Chondrocyte (in vitro differentiated cells): Measurements from ENCODE around the gene SOX6. TPM values are rescaled to one million over a fixed set of nuclear protein-coding genes. Genes with fewer than 3 reads are reported as not detected.

Experiments
- DNase-seq: peaks from one replicate; pipeline ENCODE4 v3.0.0; 2021; ENCODE audit warnings: mixed read lengths, low spot score
- H3K27ac Mint-ChIP-seq: one replicate; pipeline ENCODE4 v1.8.0; 2021; ENCODE audit warnings: mild to moderate bottlenecking, moderate library complexity, mixed read lengths; ENCODE audit not compliant: unreplicated experiment
- H3K27me3 Mint-ChIP-seq: 2 replicates; pipeline ENCODE4 v1.8.0; 2021; ENCODE audit warnings: low read depth, mixed read lengths
- H3K36me3 Mint-ChIP-seq: 2 replicates; pipeline ENCODE4 v1.8.0; 2021; ENCODE audit warnings: low read depth, mixed read lengths
- H3K4me1 Mint-ChIP-seq: 2 replicates; pipeline ENCODE4 v1.8.0; 2021; ENCODE audit warnings: low read depth, mild to moderate bottlenecking, mixed read lengths
- H3K4me3 Mint-ChIP-seq: one replicate; pipeline ENCODE4 v1.8.0; 2021; ENCODE audit warnings: mild to moderate bottlenecking, moderate library complexity, mixed read lengths; ENCODE audit not compliant: unreplicated experiment
- H3K9me3 Mint-ChIP-seq: 2 replicates; pipeline ENCODE4 v1.8.0; 2021; ENCODE audit warnings: low read depth, mixed read lengths
- total RNA-seq: library from RNA; stranded (reverse); gene quantifications from 3 replicates; pipeline ENCODE4 v1.2.1, GENCODE V29; 2021
- TF ChIP-seq, protein P1 (sequence below): fragments of 200-600 bp; sonication (generic); IDR thresholded peaks from 2 replicates; pipeline ENCODE4 v1.5.0; 2021; ENCODE audit warnings: antibody characterized with exemption, mild to moderate bottlenecking, moderate library complexity

Gene SOX6
- total RNA-seq, 1 donor from 2014 or later, result 29.9 TPM

GRCh38 chr11:16124390-16124789 is 232.0 kb downstream of the SOX6 start:
- Mint-ChIP-seq H3K9me3 (no peaks in the 10 kb centered on the region), H3K4me1 (peaks cover 6% of the 10 kb centered on the region), H3K27ac (no peak overlapping the region), H3K36me3 (no peaks in the 10 kb centered on the region), H3K27me3 (no peaks in the 10 kb centered on the region), H3K4me3 (no peak overlapping the region)
- no peak for DNase-seq
- TF ChIP-seq, protein P1, sequence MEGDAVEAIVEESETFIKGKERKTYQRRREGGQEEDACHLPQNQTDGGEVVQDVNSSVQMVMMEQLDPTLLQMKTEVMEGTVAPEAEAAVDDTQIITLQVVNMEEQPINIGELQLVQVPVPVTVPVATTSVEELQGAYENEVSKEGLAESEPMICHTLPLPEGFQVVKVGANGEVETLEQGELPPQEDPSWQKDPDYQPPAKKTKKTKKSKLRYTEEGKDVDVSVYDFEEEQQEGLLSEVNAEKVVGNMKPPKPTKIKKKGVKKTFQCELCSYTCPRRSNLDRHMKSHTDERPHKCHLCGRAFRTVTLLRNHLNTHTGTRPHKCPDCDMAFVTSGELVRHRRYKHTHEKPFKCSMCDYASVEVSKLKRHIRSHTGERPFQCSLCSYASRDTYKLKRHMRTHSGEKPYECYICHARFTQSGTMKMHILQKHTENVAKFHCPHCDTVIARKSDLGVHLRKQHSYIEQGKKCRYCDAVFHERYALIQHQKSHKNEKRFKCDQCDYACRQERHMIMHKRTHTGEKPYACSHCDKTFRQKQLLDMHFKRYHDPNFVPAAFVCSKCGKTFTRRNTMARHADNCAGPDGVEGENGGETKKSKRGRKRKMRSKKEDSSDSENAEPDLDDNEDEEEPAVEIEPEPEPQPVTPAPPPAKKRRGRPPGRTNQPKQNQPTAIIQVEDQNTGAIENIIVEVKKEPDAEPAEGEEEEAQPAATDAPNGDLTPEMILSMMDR, result no peak

DNA sequence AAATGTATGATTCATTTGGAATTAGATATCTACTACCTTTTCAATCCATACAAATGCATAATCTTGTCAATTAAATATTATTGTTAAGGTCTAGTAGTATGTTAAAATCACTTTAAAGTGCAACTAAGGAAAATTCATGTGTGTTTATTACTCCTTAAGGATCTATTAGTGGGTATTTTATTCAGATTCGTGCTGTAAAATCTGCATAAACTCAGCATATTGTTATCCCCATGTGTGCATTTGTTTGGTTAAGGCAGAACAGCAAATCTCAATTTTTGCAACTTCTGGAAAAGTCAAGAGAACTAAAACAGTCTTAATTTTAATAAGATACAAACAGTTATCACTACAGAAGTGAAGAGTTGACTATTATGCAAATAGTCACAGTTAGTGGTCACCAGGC is 234.5 kb downstream of the SOX6 start:
- no peaks in the 10 kb centered on the region for H3K27me3 Mint-ChIP-seq
- no peak for DNase-seq
- no peaks in the 10 kb centered on the region for H3K9me3 Mint-ChIP-seq
- no peak overlapping the region for H3K27ac Mint-ChIP-seq
- TF ChIP-seq, protein P1, result no peak
- peaks cover 6% of the 10 kb centered on the region for H3K4me1 Mint-ChIP-seq
- no peak overlapping the region for H3K4me3 Mint-ChIP-seq
- H3K36me3 Mint-ChIP-seq, result no peaks in the 10 kb centered on the region

DNA sequence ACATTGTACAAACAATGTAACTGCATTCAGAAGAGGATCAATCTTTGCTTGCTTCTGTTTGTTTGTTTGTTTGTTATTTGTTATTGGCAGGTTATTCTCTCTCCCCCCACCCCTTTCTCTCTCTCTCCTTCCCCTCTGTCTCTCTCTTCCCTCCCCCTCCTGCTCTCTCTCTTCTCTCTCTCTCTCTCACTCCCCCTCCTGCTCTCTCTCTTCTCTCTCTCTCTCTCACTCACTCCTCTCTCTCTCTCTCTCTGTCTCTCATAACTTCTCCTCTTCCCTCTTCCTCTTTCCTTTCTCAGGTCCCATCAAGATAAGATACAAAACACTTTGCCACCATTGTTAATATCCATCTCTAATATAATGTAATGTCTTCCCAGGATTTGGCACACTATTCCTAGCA is 236.3 kb downstream of the SOX6 start:
- Mint-ChIP-seq H3K4me1 (no peaks in the 10 kb centered on the region), H3K27me3 (no peaks in the 10 kb centered on the region), H3K27ac (no peak overlapping the region), H3K4me3 (no peak overlapping the region), H3K36me3 (no peaks in the 10 kb centered on the region), H3K9me3 (no peaks in the 10 kb centered on the region)
- TF ChIP-seq, protein P1, result no peak
- no peak for DNase-seq

- peaks cover 5% of the 10 kb centered on the region for H3K4me1 Mint-ChIP-seq
- TF ChIP-seq, protein P1, result no peak
- no peaks in the 10 kb centered on the region for H3K36me3 Mint-ChIP-seq
- H3K4me3 Mint-ChIP-seq, result no peak overlapping the region
- no peak for DNase-seq
- H3K9me3 Mint-ChIP-seq, result no peaks in the 10 kb centered on the region
- no peak overlapping the region for H3K27ac Mint-ChIP-seq
- no peaks in the 10 kb centered on the region for H3K27me3 Mint-ChIP-seq
Measured at GRCh38 chr11:16117989-16118756, 238.2 kb downstream of the SOX6 start.

DNA sequence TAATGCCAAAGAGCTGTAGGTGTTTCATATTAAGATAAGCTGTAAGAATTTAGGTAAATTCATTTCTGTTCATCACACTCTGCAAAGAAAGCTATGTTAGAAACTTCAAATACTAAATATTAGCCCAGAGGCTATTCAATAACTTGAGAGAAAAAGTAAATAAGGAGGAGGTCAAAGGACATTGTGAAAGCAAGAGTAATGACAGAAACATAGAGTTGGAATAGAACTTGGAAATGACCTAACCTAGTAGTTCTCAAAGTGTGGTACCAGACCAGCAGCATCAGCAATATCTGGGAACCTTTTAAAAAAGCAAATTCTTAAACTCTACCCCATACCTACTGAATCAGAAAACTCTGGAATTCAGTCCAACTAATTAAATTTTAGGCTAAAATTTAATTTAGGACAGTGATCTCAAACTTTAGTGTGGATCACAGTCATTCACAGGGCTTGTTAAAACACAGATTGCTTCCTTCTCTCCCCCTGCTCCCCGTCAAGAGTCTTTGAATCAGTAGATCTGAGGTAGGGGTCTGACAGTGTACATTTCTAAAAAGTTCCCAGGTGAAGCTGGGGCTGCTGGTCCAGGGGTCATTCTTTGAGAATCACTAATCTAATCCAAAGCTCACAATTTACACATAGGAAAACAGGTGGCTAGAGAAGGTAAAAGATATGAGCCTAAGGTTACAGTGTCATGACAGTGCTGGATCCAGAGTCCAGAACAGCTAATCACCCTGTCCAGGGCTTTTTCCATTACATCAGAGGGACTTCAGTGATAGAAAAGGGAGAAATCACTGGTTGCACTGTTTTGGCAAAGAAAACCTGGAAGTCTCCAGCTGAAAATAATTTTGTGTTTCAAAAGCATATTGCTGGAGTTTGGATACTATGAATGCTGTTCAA is 241.1 kb downstream of the SOX6 start:
- no peak for DNase-seq
- no peaks in the 10 kb centered on the region for H3K36me3 Mint-ChIP-seq
- no peak overlapping the region for H3K4me3 Mint-ChIP-seq
- H3K27ac Mint-ChIP-seq, result no peak overlapping the region
- no peaks in the 10 kb centered on the region for H3K9me3 Mint-ChIP-seq
- TF ChIP-seq, protein P1, result no peak
- no peaks in the 10 kb centered on the region for H3K27me3 Mint-ChIP-seq
- H3K4me1 Mint-ChIP-seq, result peaks cover 25% of the 10 kb centered on the region
